GM18508 (cell line): ENCODE measurements around the gene ERCC2.

Experiments used
- ATAC-seq: cut with Tn5 transposase; IDR thresholded peaks from one replicate; pipeline ENCODE4 v1.9.1; 2021; ENCODE audit warnings: moderate number of reproducible peaks; ENCODE audit not compliant: insufficient read depth, unreplicated experiment

Gene ERCC2

DNA sequence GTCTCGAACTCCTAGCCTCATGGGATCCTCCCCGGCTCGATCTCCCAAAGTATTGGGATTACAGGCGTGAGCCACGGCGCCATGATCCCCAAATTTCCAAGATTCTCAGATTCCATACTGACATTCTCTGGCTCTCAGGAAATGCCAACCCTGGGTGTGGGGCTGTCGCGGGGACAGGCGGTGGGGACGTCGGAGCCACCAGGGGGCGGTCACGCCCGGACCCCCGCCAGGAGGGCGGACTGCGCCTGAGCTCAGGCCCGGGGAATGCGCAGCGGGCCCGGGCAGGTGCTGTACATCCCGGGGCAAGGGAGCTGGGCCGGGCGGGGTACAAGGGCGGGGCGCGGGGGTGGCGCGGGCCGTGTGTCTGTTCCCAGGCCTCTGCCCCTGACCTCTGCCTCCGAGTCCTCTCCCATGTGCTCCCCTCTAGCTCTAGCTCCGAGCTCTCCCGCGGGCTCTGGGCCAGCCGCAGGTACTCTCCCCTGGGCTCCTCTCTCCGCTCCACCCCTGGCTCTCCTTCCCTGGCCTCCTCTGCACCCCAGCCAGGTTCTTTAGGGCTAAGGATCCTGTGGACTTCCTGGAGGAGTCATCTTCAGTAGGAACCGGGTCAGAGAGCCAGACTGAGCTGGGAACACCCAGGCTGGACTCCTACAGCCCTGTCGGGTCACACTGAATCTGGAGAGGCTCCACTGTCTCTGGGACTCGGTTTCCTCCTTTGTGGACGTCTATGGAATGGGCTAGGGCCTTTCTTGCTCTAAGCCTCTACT, 32.1 kb upstream of the ERCC2 start:
- ATAC-seq = no peak

- ATAC-seq = no peak
These were observed 31.4 kb upstream of the ERCC2 start for GRCh38 chr19:45401815-45402214.

DNA sequence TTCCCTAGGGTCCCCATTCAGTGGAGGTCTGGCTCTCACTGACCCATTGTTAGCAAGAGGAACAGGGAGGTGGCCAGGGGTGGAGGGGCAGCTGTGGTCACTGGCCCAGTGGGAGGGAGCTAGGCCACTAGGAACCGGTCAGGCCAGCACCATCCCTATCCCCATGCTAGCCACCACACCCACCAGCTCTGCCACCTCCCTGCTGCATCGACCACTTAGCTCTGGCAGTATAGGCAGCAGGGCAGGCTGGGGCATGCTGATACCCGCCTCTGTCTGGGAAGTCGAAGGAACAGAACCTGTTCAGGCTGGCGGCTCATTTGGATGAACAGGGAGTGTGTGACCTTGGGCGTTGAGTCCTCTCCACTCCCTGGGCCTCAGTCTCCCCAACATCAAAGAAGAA, 29.8 kb upstream of the ERCC2 start:
- no peak for ATAC-seq

GRCh38 chr19:45395821-45396617, 25.6 kb upstream of the ERCC2 start:
- ATAC-seq = no peak

DNA sequence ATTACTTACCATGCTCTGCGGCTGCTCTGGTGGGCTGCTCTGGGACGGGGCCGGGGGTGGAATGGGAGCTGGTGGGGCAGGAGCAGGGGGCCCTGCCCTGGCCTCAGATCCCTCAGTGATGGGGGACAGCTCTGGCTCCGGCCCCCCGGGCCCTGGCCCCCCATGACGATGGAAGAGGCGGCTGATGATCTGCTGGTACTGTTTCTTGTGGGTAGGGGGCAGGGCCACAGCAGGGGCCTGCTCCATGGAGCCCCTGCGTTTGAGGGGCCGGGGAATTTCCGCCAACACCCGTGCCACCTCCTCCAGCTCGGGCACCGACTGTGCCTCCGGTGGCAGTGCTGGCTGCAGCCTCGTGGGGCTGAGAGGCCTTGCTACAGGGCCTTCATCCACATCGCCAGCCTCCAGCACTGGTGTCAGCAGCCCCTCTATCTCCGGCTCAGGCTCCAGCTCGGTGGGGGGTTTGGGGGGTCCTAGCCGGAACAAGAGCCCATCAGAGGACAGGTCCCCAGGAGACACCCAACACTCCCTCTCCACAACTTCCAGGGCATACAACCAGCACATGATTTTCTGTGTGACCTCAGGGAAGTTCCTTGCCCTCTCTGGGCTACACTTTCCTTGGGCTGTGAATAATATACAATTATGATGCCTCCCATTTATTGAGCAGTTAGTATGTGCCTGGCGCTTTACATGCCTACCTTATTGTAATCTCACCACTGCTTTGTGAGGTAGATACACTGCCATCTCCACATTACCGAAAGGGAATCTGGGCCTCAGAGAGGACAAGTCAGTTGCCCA, 21.7 kb upstream of the ERCC2 start:
- no peak for ATAC-seq

DNA sequence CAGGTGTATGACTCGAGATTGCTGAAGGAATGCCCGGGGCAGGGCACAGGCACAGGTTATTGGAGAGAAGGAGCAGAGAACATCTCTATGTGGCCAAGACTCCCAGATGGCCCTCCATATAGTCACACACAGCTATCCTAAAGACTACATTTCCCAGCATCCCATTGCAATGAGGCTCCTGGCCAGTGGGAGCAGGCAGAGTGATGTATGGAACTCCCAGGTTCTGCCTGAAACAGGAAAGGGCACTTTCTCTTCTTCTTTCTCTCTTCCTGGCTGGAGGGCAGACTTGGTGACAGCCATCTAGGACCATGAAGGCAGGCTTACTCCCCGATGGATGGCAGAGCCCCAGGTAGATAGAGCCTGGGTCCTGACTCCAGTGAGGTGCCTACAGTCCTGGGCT, 21.0 kb upstream of the ERCC2 start:
- no peak for ATAC-seq

DNA sequence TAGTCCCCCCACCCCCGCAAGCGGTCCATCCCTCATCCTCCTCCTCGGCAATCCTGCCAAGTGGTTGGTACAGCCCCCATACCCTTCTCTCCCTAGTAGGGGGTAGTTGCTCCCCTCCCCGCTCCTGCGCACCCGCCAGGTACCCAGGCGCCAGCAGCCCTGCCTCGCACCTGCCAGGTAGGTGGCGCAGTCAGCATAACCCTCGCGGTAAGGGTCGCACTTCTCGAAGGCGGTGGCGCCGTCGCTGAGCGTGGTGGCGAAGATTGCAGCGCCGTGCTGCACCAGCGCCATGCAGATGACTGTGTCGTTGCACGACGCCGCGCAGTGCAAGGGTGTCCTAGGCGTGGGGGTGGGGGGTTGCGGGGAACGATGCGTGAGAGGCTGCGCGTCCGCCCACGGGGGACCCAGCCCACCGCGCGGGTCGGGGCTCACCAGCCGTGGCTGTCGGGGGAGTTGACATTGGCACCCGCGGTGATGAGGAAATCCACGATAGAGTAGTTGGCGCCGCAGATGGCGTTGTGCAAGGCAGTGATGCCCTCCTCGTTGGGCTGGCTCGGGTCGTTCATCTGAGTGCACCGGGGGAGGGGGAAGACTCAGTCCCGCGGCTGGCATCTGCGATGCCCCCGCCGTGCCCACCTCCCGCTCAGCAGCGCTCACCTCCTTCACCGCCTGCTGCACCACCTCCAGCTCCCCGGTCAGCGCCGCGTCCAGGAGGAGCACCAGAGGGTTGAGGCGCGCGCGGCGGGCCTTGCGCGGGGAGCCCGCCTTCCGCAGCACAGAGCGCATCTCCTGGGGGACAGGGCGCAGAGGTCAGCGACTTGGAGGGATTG, 15.2 kb upstream of the ERCC2 start:
- ATAC-seq = no peak

DNA sequence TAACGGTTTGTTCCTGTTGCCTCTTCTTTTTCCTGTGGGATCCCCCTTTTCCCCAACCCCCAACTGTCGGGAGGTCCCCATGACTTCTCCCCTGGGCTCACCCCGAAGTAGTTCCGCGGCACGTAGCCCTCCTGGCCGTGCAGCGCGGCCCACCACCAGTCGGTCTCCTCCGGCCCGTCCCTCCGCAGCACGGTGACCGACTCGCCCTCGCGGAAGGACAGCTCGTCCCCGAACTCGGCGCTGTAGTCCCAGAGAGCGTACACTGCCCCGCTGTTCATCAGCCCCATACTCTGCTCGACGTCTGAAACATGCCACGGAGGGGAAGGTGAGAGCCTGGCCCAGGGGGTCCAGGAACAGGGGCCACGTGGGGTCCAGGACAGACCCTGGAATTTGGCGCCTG, 12.1 kb upstream of the ERCC2 start:
- ATAC-seq = no peak

DNA sequence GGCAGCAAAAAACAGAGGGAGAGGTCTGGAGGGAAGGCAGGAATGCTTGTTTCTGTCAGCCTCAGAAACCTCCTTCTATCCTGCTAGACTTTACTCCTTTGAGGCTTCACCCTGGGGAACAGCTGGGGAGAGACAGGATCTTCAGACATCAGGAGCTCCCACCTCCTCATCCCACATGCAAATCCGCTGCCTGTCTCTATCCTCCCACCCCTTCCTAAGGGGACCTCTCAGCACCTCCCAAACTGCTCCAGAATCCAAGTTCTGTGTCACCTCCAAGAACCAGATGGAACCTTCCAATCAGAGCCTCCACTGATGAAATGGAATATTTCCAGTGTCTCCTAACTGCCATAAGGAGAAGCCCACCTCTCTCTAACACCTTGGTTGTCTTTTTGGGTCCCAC, 9.7 kb upstream of the ERCC2 start:
- ATAC-seq = no peak

- no peak for ATAC-seq
These were observed 5.8 kb upstream of the ERCC2 start for GRCh38 chr19:45376045-45376724.

- no peak for ATAC-seq
These were observed 1.5 kb downstream of the ERCC2 start for GRCh38 chr19:45368737-45369340.

GRCh38 chr19:45368127-45368526, 2.2 kb downstream of the ERCC2 start:
- no peak for ATAC-seq

GRCh38 chr19:45364696-45365095, 5.7 kb downstream of the ERCC2 start:
- ATAC-seq = no peak

DNA sequence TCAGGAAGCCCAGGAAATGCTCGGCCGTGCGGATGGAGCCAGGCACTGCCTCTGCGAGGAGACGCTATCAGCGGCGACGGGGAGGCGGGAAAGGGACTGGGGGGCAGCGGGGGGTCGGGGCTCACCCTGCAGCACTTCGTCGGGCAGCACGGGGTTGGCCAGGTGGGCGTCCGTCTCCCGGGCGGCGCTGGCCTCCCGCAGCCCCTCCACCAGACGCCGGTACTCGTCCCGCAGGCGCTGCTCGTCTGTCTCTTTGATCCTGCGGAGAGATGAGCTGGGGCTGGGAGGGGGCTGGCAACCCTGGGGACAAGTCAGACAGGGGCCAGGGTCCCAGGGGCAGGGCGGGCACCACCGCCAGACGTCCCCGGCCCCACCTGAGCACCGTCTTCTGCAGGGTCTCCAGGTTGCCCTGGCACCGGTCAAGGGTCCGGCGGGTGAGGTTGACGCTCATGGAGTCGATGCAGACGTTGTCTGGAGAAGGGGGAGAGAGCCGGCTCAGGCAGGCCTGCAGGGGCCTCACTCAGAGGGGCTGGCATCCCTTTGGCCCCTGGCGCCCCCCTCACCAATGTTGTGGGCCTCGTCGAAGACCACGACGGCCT, 6.4 kb downstream of the ERCC2 start:
- no peak for ATAC-seq

- no peak for ATAC-seq
These were observed 8.1 kb downstream of the ERCC2 start for GRCh38 chr19:45362291-45362690.

- ATAC-seq = no peak
These were observed 8.8 kb downstream of the ERCC2 start for GRCh38 chr19:45361608-45362007.

GRCh38 chr19:45358213-45358792, 12.1 kb downstream of the ERCC2 start:
- ATAC-seq = no peak

DNA sequence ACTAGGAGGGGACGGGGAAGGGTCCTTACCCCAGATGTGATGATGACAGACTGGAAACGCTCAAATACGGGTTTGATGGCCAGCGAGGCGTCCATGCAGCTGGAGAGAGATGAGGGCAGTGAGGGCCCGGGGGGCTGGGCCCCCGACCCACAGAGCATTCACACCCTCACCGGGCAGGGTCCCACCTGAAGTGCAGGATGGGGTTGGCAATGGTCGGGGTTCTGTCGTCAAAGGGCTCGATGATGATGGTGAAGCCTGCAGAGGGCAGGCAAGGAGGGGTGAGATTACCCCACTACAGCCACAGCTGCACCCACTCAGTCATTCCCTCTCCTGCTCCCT, 13.0 kb downstream of the ERCC2 start:
- no peak for ATAC-seq
